Ishikawa (cell line): ENCODE results near the gene KCNIP3.

ENCODE experiments used
- REST ChIP-seq: IDR thresholded peaks from 2 replicates; pipeline ENCODE4 v1.6.1; 2012; ENCODE audit warnings: low read depth, mild to moderate bottlenecking
- TF ChIP-seq, protein P1 (sequence below): IDR thresholded peaks from 2 replicates; pipeline ENCODE4 v1.6.1; 2012

DNA sequence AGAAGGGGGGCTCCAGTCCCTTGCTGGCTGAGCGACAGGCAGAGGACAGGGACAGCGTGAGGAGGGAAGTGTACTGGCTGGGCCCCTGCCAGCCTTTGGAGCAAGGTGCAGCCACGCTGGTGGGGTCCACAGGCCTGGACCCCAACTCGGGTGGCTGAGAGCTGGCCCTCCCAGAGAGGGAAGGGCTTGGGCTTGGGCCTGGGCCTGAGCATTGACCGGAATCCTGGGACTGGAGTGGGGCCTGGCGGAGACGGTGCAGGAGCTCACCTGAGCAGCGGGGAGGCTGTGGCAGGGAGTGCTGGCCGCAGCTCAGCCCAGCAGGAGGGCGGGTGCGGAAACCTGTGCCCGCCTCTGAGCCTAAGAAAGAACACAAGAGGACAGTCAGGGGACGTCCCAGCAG lies 27.9 kb downstream of the KCNIP3 start:
- TF ChIP-seq, protein P1, sequence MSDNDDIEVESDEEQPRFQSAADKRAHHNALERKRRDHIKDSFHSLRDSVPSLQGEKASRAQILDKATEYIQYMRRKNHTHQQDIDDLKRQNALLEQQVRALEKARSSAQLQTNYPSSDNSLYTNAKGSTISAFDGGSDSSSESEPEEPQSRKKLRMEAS, result no peak
- no peak for TF ChIP-seq REST
